Activated CD8-positive, alpha-beta memory T cell treated with anti-CD3 and anti-CD28 coated beads, Interleukin-2, amount 10 ng/mL, durations not matched to agents 7 days and 5 days (primary cell): ENCODE results near the gene CTNNBIP1. TPM values are rescaled to one million over a fixed set of nuclear protein-coding genes. Genes with fewer than 3 reads are reported as not detected.

Source experiments
- ATAC-seq: fragments of 150-1000 bp; cut with Tn5 transposase; one replicate; pipeline ENCODE4 v1.10.0; 2021; ENCODE audit warnings: moderate library complexity
- CTCF ChIA-PET: fragments of 350-600 bp; sonication (Branson Sonifier 250); formaldehyde crosslinking; loops from one replicate; lab custom pipeline; 2021; ENCODE audit warnings: antibody characterized with exemption; lab: Charles Lee
- DNase-seq: peaks from one replicate; pipeline ENCODE4 v3.0.0-alpha.2; 2020
- H3K27ac Mint-ChIP-seq: one replicate; pipeline ENCODE4 v1.8.0; 2021; ENCODE audit warnings: mild to moderate bottlenecking, mixed read lengths
- H3K27me3 Mint-ChIP-seq: one replicate; pipeline ENCODE4 v1.8.0; 2021; ENCODE audit warnings: mixed read lengths
- H3K36me3 Mint-ChIP-seq: one replicate; pipeline ENCODE4 v1.8.0; 2021; ENCODE audit warnings: mild to moderate bottlenecking, mixed read lengths
- H3K4me1 Mint-ChIP-seq: one replicate; pipeline ENCODE4 v1.8.0; 2021; ENCODE audit warnings: mixed read lengths
- H3K4me3 Mint-ChIP-seq: one replicate; pipeline ENCODE4 v1.8.0; 2021; ENCODE audit warnings: mild to moderate bottlenecking, moderate library complexity, mixed read lengths
- H3K9me3 Mint-ChIP-seq: one replicate; pipeline ENCODE4 v1.8.0; 2022; ENCODE audit warnings: low read depth, mixed read lengths
- total RNA-seq, 2 experiments: library from RNA; stranded (reverse); gene quantifications; one replicate each; pipeline ENCODE4 v1.2.3, GENCODE V29; 2021

Gene CTNNBIP1
- total RNA-seq, 2 experiments from 2014 or later: 10.9 to 15.8 TPM

DNA sequence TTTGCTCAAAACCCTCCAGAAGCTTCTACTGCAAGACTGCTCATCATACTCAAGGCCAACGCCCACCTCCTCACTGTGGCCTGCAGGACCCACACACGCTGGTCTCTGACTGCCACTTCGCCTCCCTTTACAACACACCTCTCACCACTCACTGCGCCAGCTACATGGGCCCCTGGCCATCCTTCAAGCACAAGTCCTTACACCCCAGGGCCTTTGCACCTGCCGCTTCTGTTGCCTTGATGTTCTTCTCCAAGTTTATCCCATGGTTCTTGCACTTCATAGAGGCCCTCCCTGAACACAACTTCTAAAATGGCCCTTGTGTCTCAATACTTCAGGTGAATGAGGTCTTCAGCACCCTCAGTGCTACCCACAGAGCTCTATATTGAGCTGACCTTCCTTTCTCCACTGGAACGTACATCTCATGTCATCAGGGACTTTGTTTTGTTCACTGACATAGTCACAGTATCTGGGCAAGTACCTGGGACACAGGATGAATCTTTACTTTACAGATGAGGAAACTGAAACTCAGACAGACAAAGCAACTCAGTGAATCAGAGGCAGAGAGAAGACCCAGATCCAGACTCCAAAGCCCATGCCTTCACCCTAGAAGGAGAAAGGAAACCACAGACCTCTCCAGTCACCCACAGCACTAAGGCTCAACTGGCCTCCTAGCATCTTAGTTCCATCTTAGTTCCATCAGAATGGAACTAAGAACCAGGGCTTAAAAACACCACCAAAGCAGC, 51.6 kb downstream of the CTNNBIP1 start:
- Mint-ChIP-seq H3K27ac (no peak overlapping the region), H3K4me3 (no peak overlapping the region), H3K4me1 (peaks cover 10% of the 10 kb centered on the region), H3K36me3 (peaks cover 11% of the 10 kb centered on the region), H3K27me3 (no peaks in the 10 kb centered on the region), H3K9me3 (peaks cover 2% of the 10 kb centered on the region)
- CTCF ChIA-PET: interaction anchor here (0.5 to 15.2 kb wide), 2 partner anchors 30 to 74 kb away, joined by 3 to 229 read pairs; no protein-coding TSS in a partner anchor
- ATAC-seq (peak; percentile 27), DNase-seq (no peak)

DNA sequence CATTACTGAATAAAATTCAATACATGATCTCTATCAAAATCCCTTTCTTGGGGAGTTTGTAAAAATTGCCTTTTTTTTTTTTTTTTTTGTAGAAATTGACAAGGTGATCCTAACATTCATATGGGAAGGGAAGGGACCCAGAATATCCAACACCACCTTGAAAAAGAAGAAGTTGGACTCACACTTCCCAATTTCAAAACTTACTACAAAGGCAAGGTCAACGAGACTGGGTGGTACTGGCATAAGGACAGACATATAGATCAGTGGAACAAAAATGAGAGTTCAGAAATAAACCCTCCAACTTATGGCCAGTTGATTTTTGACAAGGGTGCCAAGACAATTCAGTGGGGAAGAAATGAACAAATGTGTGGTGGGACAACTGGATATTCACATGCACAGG, 54.9 kb downstream of the CTNNBIP1 start:
- Mint-ChIP-seq H3K27ac (no peak overlapping the region), H3K27me3 (no peaks in the 10 kb centered on the region), H3K9me3 (peaks cover 2% of the 10 kb centered on the region), H3K4me3 (no peak overlapping the region), H3K4me1 (peaks cover 10% of the 10 kb centered on the region), H3K36me3 (peaks cover 11% of the 10 kb centered on the region)
- ATAC-seq (no peak), DNase-seq (no peak)
- CTCF ChIA-PET: interaction anchor here (1.3 to 2.3 kb wide), 2 partner anchors 70 kb away, joined by 3 to 11 read pairs; no protein-coding TSS in a partner anchor

DNA sequence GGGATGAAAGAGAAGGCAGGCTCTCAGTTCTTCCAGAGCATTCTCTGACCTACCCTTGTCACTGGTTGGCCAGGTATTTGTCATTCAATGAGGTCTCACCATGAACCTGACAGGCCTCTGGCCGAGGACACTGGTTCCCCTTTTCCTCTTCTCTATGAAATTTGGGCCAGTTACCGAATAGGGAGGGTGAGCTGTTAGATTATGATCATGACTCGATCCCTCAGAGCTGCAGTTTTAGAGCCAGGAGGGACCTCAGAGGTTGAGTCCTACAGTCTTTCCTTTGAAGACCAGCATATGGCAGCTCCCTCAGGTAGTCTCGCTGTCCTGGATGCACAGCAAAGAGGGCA, 56.8 kb downstream of the CTNNBIP1 start:
- Mint-ChIP-seq H3K27me3 (no peaks in the 10 kb centered on the region), H3K36me3 (peaks cover 11% of the 10 kb centered on the region), H3K4me3 (no peak overlapping the region), H3K9me3 (peaks cover 2% of the 10 kb centered on the region), H3K4me1 (peaks cover 1% of the 10 kb centered on the region), H3K27ac (no peak overlapping the region)
- no peak for ATAC-seq
- CTCF ChIA-PET: interaction anchor here (2.3 kb wide), 1 partner anchor 68 kb away, joined by 11 read pairs; no protein-coding TSS in a partner anchor
- no peak for DNase-seq

DNA sequence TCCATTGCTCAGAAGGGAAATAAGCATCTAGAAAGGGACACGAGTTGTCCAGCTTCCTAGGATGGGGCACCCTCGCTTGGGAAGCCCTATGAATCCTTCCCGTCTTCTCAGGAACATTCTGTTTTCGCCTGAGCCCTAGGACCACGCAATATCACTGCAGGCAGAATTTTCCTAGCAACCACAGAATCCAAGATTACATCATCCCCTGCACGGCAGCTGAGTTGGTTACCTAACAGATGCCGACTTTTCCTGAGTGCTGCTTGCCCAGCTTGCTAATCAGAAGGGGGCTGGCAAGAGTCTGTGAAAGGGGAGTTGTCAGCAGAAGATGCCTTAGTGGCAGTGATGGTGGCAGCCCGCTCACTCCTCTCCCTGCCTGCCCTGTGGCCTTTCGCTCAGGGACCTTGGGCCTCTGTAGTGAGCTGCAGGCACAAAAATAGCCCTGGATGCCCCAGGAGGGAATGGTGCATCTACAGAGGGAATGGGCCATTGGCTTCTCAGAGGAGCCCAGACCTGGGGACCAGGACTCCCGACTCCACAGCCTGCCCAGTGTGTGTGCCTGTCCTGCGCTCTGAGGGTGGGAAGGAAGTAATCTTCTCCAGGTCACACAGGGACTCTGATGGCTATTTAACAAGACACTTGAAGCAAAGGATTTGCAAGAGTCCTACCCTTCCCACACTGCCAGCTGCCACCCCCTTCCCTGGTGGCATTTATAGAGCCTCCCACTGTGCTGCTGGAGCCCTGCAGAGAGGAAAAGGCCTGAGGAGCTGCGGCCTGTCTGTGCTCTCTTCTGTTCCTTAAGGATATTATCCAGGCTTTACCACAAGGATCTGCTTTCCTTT, 57.4 kb downstream of the CTNNBIP1 start:
- peaks cover 11% of the 10 kb centered on the region for H3K36me3 Mint-ChIP-seq
- H3K9me3 Mint-ChIP-seq: peaks cover 2% of the 10 kb centered on the region
- no peak overlapping the region for H3K27ac Mint-ChIP-seq
- no peak overlapping the region for H3K4me3 Mint-ChIP-seq
- no peaks in the 10 kb centered on the region for H3K4me1 Mint-ChIP-seq
- no peaks in the 10 kb centered on the region for H3K27me3 Mint-ChIP-seq
- DNase-seq (no peak), ATAC-seq (no peak)
- CTCF ChIA-PET: interaction anchor here (0.8 to 2.3 kb wide), 2 partner anchors 15 to 68 kb away, joined by 3 to 11 read pairs; no protein-coding TSS in a partner anchor

DNA sequence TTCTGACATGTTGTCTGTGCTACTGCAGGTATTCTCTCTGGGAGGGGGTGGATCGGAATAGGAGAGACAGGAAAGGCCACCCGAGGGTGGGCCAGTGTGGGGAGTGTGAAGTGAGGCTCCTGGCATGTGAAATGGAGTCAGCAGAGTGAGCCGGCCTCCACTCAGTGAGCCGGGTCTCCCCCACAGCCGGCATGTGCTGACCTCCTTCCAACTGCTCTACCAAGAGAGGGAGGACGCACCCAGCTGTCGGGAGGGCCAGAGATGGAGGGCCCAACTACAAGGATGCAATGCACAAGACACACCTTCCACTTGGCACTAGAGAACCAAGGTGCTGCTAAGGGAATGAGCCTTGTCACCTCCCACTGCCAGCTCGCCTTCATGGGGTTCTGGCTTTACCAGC, 58.1 kb downstream of the CTNNBIP1 start:
- H3K27me3 Mint-ChIP-seq: no peaks in the 10 kb centered on the region
- peaks cover 2% of the 10 kb centered on the region for H3K9me3 Mint-ChIP-seq
- DNase-seq (no peak), ATAC-seq (no peak)
- H3K27ac Mint-ChIP-seq: no peak overlapping the region
- H3K4me3 Mint-ChIP-seq: no peak overlapping the region
- CTCF ChIA-PET: interaction anchor here (0.8 kb wide), 1 partner anchor 16 kb away, joined by 3 read pairs; no protein-coding TSS in a partner anchor
- H3K36me3 Mint-ChIP-seq: peaks cover 11% of the 10 kb centered on the region
- H3K4me1 Mint-ChIP-seq: no peaks in the 10 kb centered on the region

DNA sequence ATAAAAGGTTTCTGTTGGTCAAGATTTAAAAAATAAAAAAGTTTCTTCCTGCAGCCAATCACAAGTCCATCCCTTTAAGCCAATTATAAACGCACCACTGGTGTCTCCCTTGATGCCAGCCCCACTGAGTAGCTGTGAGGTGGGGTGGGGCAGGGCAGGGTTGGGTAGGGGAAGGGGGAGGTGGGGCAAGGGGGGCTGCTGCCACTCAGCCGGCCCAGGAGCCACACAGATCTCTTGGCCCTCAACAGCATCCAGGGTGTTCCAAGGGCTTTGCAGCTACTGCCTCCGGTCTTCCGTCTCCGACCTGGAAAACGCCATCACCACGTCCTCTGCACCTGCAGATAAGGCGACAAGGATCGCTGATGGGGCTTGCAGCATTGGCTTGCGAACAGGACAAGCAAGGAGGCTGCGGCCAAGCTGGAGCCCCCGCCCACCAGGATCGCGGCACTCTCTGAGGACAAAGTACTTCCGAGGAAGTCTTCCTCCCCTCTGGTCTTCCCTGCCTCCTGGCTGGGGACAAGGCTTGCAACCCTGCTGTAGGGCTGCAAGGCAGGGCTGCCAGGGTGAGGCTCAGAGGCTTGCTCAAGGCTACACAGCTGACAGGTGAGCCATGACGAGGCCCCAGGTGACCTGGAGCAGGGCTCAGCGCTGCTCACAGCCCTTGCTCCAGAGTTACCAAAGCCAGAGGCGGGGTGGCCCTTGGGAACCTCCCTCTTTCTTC, 59.5 kb downstream of the CTNNBIP1 start:
- peak; percentile 37 for DNase-seq
- Mint-ChIP-seq H3K4me3 (no peak overlapping the region), H3K36me3 (peaks cover 10% of the 10 kb centered on the region), H3K4me1 (no peaks in the 10 kb centered on the region), H3K9me3 (peaks cover 2% of the 10 kb centered on the region), H3K27me3 (no peaks in the 10 kb centered on the region), H3K27ac (no peak overlapping the region)
- CTCF ChIA-PET: interaction anchor here (1.1 to 1.6 kb wide), 3 partner anchors 11 to 46 kb away, joined by 3 to 6 read pairs (median 3); no protein-coding TSS in a partner anchor
- ATAC-seq: no peak

DNA sequence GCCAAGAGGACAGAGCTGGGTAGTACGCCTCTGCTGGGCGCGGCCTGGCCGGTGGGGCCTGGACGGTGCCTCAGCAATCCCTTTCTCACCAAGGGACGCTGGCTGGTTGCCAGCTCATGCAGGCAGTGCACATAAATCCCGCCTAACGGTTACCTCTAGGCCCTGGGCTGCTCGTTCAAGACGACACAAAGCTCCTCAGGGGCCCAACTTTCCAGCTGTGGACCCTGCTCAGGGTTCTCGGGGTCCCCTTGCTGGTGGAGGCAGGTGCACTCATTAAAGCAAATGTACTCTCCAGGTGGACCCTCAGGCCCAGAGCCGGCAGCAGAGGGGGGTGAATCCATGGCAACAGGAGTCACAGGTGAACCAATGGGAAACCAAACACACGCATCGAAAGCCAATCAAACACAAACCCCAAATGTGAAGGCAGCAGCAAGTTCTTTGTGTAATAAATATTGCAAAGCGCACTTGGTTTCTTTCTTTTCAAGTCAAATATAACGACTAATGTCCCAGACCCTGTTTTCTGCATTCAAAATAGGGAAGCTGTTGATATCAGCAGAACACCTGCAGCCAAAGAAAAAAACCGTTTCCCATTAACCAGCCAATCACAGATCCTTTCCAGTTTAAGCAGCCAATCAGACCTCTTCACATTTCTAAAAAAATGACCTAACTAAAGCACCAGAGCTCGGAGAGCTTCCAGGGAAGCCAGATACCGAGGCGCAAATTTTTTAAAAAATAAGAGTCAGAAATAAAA, 60.2 kb downstream of the CTNNBIP1 start:
- peaks cover 2% of the 10 kb centered on the region for H3K9me3 Mint-ChIP-seq
- DNase-seq (peak; percentile 31), ATAC-seq (no peak)
- CTCF ChIA-PET: interaction anchor here (1.1 to 1.6 kb wide), 3 partner anchors 12 to 45 kb away, joined by 3 to 6 read pairs (median 3); no protein-coding TSS in a partner anchor
- no peaks in the 10 kb centered on the region for H3K27me3 Mint-ChIP-seq
- H3K4me3 Mint-ChIP-seq: no peak overlapping the region
- no peak overlapping the region for H3K27ac Mint-ChIP-seq
- peaks cover 7% of the 10 kb centered on the region for H3K36me3 Mint-ChIP-seq
- H3K4me1 Mint-ChIP-seq: no peaks in the 10 kb centered on the region

DNA sequence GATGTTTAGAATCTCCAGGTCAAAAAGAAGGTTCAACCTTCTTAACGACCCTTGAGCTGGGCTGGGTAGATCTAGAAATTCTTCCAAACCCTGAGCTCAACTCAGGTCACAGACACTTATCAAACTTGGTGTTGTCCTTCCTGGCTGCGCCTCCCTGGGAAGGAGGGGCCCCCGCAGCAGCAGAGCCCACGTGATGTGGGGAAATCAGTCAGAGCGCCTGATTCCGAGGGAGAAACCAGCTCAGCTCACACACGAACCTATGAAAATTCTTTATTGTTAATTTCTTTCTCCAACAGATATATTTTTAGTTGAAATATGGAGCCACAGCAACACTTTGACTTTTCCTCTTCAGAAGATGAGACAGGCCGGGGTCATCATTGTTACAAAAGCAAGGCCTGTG, 62.0 kb downstream of the CTNNBIP1 start:
- Mint-ChIP-seq H3K4me3 (no peak overlapping the region), H3K36me3 (no peaks in the 10 kb centered on the region), H3K9me3 (no peaks in the 10 kb centered on the region), H3K27me3 (no peaks in the 10 kb centered on the region), H3K27ac (no peak overlapping the region), H3K4me1 (no peaks in the 10 kb centered on the region)
- ATAC-seq (no peak), DNase-seq (no peak)
- CTCF ChIA-PET: interaction anchor here (0.7 to 1.7 kb wide), 4 partner anchors 20 to 86 kb away, joined by 3 to 5 read pairs (median 4); no protein-coding TSS in a partner anchor

DNA sequence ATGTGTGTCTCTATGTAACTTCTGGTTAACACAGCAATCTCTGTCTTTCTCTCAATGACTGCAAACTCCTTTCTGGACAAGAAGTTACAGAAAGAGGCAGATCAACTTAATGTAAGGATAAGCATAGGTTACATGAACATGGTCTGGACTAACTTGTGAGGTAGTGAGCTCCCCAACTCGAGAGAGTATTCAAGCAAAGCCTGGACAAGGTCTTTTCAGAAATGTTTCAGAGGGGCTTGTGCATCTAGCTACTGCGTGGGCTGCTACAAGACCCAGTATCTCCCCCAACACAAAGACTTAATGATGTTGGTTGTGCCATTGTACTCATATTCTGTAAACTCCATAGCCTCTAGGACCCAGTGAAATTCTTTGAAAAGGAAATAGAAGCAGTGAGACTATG, 62.8 kb downstream of the CTNNBIP1 start:
- DNase-seq: no peak
- Mint-ChIP-seq H3K27me3 (no peaks in the 10 kb centered on the region), H3K9me3 (no peaks in the 10 kb centered on the region), H3K4me1 (no peaks in the 10 kb centered on the region), H3K36me3 (no peaks in the 10 kb centered on the region), H3K27ac (no peak overlapping the region), H3K4me3 (no peak overlapping the region)
- CTCF ChIA-PET: interaction anchor here (0.5 to 1.2 kb wide), 4 partner anchors 21 to 221 kb away, joined by 3 read pairs; no protein-coding TSS in a partner anchor
- ATAC-seq: no peak

DNA sequence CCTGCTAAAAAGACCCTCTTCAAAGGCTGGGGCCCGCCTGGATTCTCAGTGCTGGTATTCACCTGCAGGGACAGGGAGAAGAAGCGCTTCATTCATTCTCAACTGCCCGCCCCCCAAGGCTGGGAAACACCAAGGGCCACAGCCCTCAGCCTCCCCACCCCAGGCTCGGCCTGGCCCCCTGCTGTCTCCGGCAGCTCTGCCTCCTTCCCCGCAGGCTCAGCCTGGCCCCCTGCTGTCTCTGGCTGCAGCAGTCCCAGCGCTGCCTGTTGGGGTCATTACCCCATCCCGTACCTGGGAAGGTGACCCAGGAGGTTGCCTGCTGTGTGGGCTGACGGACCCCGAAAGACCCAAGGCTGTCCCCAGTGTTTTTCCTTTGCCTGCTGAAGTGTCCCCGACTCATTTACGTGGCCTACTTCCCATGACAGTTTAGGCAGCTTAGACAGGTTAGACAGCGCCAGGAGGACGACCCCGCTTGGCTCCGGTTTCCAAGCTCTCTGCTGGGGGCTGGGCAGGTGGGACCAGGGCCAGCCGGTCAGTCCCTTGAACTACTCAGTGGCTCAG, 63.4 kb downstream of the CTNNBIP1 start:
- Mint-ChIP-seq H3K9me3 (no peaks in the 10 kb centered on the region), H3K4me1 (no peaks in the 10 kb centered on the region), H3K27me3 (no peaks in the 10 kb centered on the region), H3K4me3 (no peak overlapping the region), H3K27ac (no peak overlapping the region), H3K36me3 (no peaks in the 10 kb centered on the region)
- CTCF ChIA-PET: interaction anchor here (0.5 to 1.2 kb wide), 4 partner anchors 20 to 220 kb away, joined by 3 read pairs; no protein-coding TSS in a partner anchor
- DNase-seq (no peak), ATAC-seq (no peak)

DNA sequence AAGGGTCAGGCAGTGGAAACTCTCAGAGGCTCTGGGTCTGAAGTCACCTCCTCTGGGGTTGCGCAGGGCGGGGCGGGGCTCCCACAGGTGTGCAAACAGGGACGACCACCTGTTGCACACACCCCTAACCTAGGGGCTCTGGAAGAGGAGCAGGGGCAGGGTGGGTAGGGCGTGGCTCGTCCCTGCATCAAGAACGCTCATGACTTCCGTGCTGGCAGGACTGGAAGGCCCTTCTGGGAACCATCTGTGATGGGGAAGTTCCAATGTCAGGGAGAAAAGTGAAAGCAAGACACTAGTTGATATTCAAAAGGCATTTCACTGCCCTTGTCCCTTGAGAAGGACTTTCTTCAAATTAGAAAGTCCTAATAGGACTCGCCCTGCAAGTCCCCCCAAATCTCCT, 64.2 kb downstream of the CTNNBIP1 start:
- H3K9me3 Mint-ChIP-seq: no peaks in the 10 kb centered on the region
- no peak for ATAC-seq

DNA sequence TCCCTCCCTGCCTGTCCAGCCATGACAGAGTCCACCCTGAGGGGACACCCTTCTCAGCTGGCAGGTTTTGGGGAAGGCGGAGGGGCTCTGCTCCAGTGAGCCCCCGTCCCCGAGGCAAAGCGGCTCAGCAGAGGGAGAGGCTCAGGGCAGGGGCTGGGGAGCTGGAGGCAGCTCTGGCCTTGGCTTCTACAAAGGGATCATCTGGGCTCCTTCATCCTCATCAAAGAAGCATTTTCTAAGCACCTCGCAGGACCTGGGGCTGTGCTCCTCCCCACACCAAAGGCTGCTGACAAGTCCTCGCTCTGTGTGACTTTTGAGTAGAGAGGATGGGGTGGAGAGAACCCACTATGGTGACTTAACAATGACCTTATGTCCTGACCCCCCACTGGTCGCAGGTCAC, 65.3 kb downstream of the CTNNBIP1 start:
- CTCF ChIA-PET: interaction anchor here (0.5 to 1.5 kb wide), 2 partner anchors 60 to 349 kb away, joined by 3 read pairs; no protein-coding TSS in a partner anchor
- Mint-ChIP-seq H3K36me3 (no peaks in the 10 kb centered on the region), H3K27ac (no peak overlapping the region), H3K9me3 (no peaks in the 10 kb centered on the region), H3K27me3 (no peaks in the 10 kb centered on the region), H3K4me3 (no peak overlapping the region), H3K4me1 (no peaks in the 10 kb centered on the region)
- no peak for ATAC-seq
- DNase-seq: peak; percentile 37

More for the DNA sequence above, 64.2 kb downstream of the CTNNBIP1 start:
- CTCF ChIA-PET: interaction anchor here (0.7 to 1.0 kb wide), 2 partner anchors 23 to 60 kb away, joined by 3 read pairs; no protein-coding TSS in a partner anchor
- no peak overlapping the region for H3K27ac Mint-ChIP-seq
- no peaks in the 10 kb centered on the region for H3K36me3 Mint-ChIP-seq
- H3K27me3 Mint-ChIP-seq: no peaks in the 10 kb centered on the region
- DNase-seq: no peak
- H3K4me1 Mint-ChIP-seq: no peaks in the 10 kb centered on the region
- no peak overlapping the region for H3K4me3 Mint-ChIP-seq
